K562 (cell line): ENCODE measurements around the gene PIP4K2A. TPM values are rescaled to one million over a fixed set of nuclear protein-coding genes. Genes with fewer than 3 reads are reported as not detected.

ENCODE experiments used
- ATAC-seq: fragments of 200-7000 bp; cut with Tn5 transposase; 3 replicates; pipeline ENCODE4 v1.9.1; 2020; ENCODE audit warnings: moderate library complexity
- BruUV-seq: library from RNA; stranded (reverse); fragments of 400-500 nt; replicated peaks from 2 replicates; lab custom pipeline; 2021; lab: Mats Ljungman, UMichigan
- CTCF ChIA-PET: fragments of 300-600 bp; formaldehyde crosslinking; extraction: SDS; loops from one replicate; lab custom pipeline; 2021; ENCODE audit warnings: low intra/inter-chr PET ratio; lab: Yijun Ruan, JAX
- POLR2A ChIA-PET: fragments of 300-600, 350-650 bp; sonication (Branson Sonifier 250); formaldehyde crosslinking; extraction: SDS; loops from one replicate; lab custom pipeline; 2021; ENCODE audit warnings: antibody characterized with exemption, inconsistent platforms; lab: Yijun Ruan, JAX
- DNase-seq, 4 experiments: peaks; one replicate each; pipeline versions ENCODE4 v3.0.0 to v3.0.0-alpha.2; 2011 to 2018; ENCODE audit warnings: low spot score in 3 of 4, mixed read lengths in 3 of 4; ENCODE audit errors: extremely low read depth in 1 of 4
- FAIRE-seq: peaks from 2 replicates; lab custom pipeline; 2011; peaks lifted over from hg19 to GRCh38; lab: Jason Lieb, UNC
- H2AFZ ChIP-seq: 2 replicates; pipeline ENCODE4 v1.6.0; 2011; ENCODE audit warnings: low read depth, low read length, control low read depth, inconsistent platforms
- H3K27ac ChIP-seq: fragments of 200-600 bp; 3 replicates; pipeline ENCODE4 v1.8.0; 2011; ENCODE audit warnings: low read depth, mild to moderate bottlenecking, control low read depth, inconsistent platforms, low read length, moderate library complexity, mixed read lengths; ENCODE audit errors: extremely low read depth
- H3K27me3 ChIP-seq, 2 experiments: fragments of 300-600 bp in 1 of 2; 2 replicates in 1 of 2; 3 replicates in 1 of 2; pipeline versions ENCODE4 v1.6.0 to v1.8.0; 2011; ENCODE audit warnings: inconsistent platforms in 2 of 2, low read length in 2 of 2, mild to moderate bottlenecking in 1 of 2, mixed read lengths in 1 of 2, moderate library complexity in 1 of 2; ENCODE audit not compliant: control insufficient read depth in 2 of 2, insufficient read depth in 2 of 2
- H3K36me3 ChIP-seq: fragments of 300-600 bp; 3 replicates; pipeline ENCODE4 v1.8.0; 2011; ENCODE audit warnings: mild to moderate bottlenecking, low read length, inconsistent platforms; ENCODE audit not compliant: control insufficient read depth, insufficient read depth
- H3K4me1 ChIP-seq, 2 experiments: fragments of 200-600 bp in 1 of 2; replicated peaks in 1 of 2; 2 replicates in 1 of 2; 3 replicates in 1 of 2; pipeline versions ENCODE4 v1.5.1 to v1.8.0; 2011; ENCODE audit warnings: inconsistent platforms in 2 of 2, low read length in 2 of 2, mild to moderate bottlenecking in 1 of 2, mixed read lengths in 1 of 2, moderate library complexity in 1 of 2; ENCODE audit not compliant: control insufficient read depth in 2 of 2, insufficient read depth in 2 of 2
- H3K4me2 ChIP-seq: 2 replicates; pipeline ENCODE4 v1.6.1; 2011; ENCODE audit warnings: low read length, control low read depth, inconsistent platforms, mixed read lengths; ENCODE audit not compliant: insufficient read depth
- H3K4me3 ChIP-seq: fragments of 200-600 bp; sonication (generic), shearing (Covaris generic); 2 replicates; pipeline ENCODE4 v1.5.1; 2016; ENCODE audit warnings: control low read depth, inconsistent platforms
- H3K79me2 ChIP-seq: fragments of 200-600 bp; 3 replicates; pipeline ENCODE4 v1.8.0; 2011; ENCODE audit warnings: low read length, inconsistent platforms; ENCODE audit not compliant: control insufficient read depth, insufficient read depth
- H3K9ac ChIP-seq, 2 experiments: 2 replicates each; pipeline versions ENCODE4 v1.6.0 to v1.6.1; 2011; ENCODE audit warnings: low read depth in 2 of 2, low read length in 2 of 2, control low read depth in 1 of 2, inconsistent platforms in 1 of 2, mild to moderate bottlenecking in 1 of 2, mixed read lengths in 1 of 2; ENCODE audit not compliant: insufficient read depth in 1 of 2
- H3K9me1 ChIP-seq: one replicate; pipeline ENCODE4 v1.6.0; 2011; ENCODE audit warnings: inconsistent platforms, mild to moderate bottlenecking, low read length, moderate library complexity; ENCODE audit not compliant: control insufficient read depth, insufficient read depth
- H3K9me3 ChIP-seq: replicated peaks from 2 replicates; pipeline ENCODE4 v1.5.1; 2011; ENCODE audit warnings: low read depth, low read length, inconsistent platforms; ENCODE audit not compliant: control insufficient read depth, insufficient read depth
- H4K20me1 ChIP-seq: replicated peaks from 2 replicates; pipeline ENCODE4 v1.6.1; 2011; ENCODE audit warnings: low read length, inconsistent platforms, mixed read lengths; ENCODE audit not compliant: control insufficient read depth, insufficient read depth
- FOSL1 ChIP-seq: fragments of 200-800 bp; sonication (Bioruptor generic); conservative IDR thresholded peaks from 2 replicates; pipeline ENCODE4 v1.6.1; 2016; ENCODE audit warnings: missing genetic modification characterization, missing compliant biosample characterization
- HNRNPLL ChIP-seq: fragments of 200-400 bp; formaldehyde crosslinking; IDR thresholded peaks from 2 replicates; pipeline ENCODE4 v1.6.1; 2017; ENCODE audit warnings: low read length, low read depth, mild to moderate bottlenecking; ENCODE audit not compliant: poor library complexity, severe bottlenecking
- JUND ChIP-seq, 2 experiments: IDR thresholded peaks; 2 replicates in 1 of 2; 3 replicates in 1 of 2; pipeline ENCODE4 v1.6.1; 2011; ENCODE audit warnings: borderline replicate concordance in 2 of 2, low read depth in 2 of 2, low read length in 2 of 2, improper control_type of control experiment in 1 of 2, missing biosample characterization in 1 of 2, missing genetic modification characterization in 1 of 2, missing genetic modification reagents in 1 of 2
- KDM1A ChIP-seq, 2 experiments: fragments of 450-650 bp; IDR thresholded peaks; 2 replicates each; pipeline ENCODE4 v1.6.1; 2016; ENCODE audit warnings: mild to moderate bottlenecking in 2 of 2
- MAFF ChIP-seq: IDR thresholded peaks from 2 replicates; pipeline ENCODE4 v1.6.1; 2012; ENCODE audit warnings: low read length, improper control_type of control experiment
- POLR2AphosphoS2 ChIP-seq: IDR thresholded peaks from 2 replicates; pipeline ENCODE4 v1.6.1; 2012; ENCODE audit warnings: low read length, improper control_type of control experiment
- RCOR1 ChIP-seq, 2 experiments: IDR thresholded peaks; 2 replicates each; pipeline ENCODE4 v1.6.1; 2012; ENCODE audit warnings: low read depth in 2 of 2, low read length in 2 of 2, borderline replicate concordance in 1 of 2, improper control_type of control experiment in 1 of 2
- RFX1 ChIP-seq: fragments of 450-650 bp; IDR thresholded peaks from 2 replicates; pipeline ENCODE4 v1.6.1; 2016; ENCODE audit warnings: mild to moderate bottlenecking, moderate library complexity
- SIN3B ChIP-seq: fragments of 450-650 bp; IDR thresholded peaks from 2 replicates; pipeline ENCODE4 v1.6.1; 2017; ENCODE audit warnings: low read depth, mild to moderate bottlenecking, moderate library complexity
- SOX6 ChIP-seq: fragments of 450-650 bp; IDR thresholded peaks from 2 replicates; pipeline ENCODE4 v1.6.1; 2014; ENCODE audit warnings: mild to moderate bottlenecking
- TCF7L2 ChIP-seq: fragments of 150-350 bp; IDR thresholded peaks from 2 replicates; pipeline ENCODE4 v1.6.1; 2016; ENCODE audit warnings: low read depth, mild to moderate bottlenecking, low read length, moderate library complexity
- WGBS: fragments of 100-300 bp; shearing (Covaris generic); methylation state at CpG from one replicate; pipeline ENCODE4 v1.1.6; 2016; ENCODE audit warnings: low coverage, mixed read lengths; ENCODE audit not compliant: insufficient coverage; ENCODE audit errors: missing lambda C conversion rate; 5-methylcytosine and 5-hydroxymethylcytosine counted together
- in situ Hi-C: fragments of 300-500 bp; cut with MboI; formaldehyde crosslinking; loops from 4 replicates; pipeline ENCODE4 v1.15.0; 2018; ENCODE audit warnings: inconsistent platforms, mixed read lengths
- intact Hi-C: fragments of 100-400 bp; cut with micrococcal nuclease; formaldehyde crosslinking; loops from 2 replicates; pipeline ENCODE4 v1.14.2; 2022
- polyA plus RNA-seq, 8 experiments: library from polyadenylated mRNA; depleted of rRNA in 4 of 8; stranded (reverse) in 5 of 8; unstranded in 3 of 8; fragments of >200 nt; fragmentation: Nextera tagmentation in 2 of 8; fragmentation: Illumina TruSeq in 1 of 8; extraction: Ambion mirVana in 2 of 8; extraction: Trizol in 1 of 8; gene quantifications; 2 replicates each; pipeline versions ENCODE4 v1.2.1 to v1.2.3, GENCODE V29; 2011 to 2014; ENCODE audit warnings: inconsistent platforms in 1 of 8, missing spikeins in 1 of 8
- total RNA-seq, 7 experiments: library from RNA; depleted of rRNA in 6 of 7; stranded (reverse); fragments of >200 nt in 6 of 7; fragmentation: Illumina TruSeq in 2 of 7; extraction: Trizol in 2 of 7; gene quantifications; 2 replicates each; pipeline versions ENCODE4 v1.2.1 to v1.2.3, GENCODE V29; 2011 to 2021; ENCODE audit warnings: low replicate concordance in 1 of 7
- TF ChIP-seq, protein P1 (sequence below), 2 experiments: fragments of 450-650 bp in 1 of 2; sonication (generic) in 1 of 2; formaldehyde crosslinking in 1 of 2; IDR thresholded peaks in 1 of 2; conservative IDR thresholded peaks in 1 of 2; 2 replicates each; pipeline versions ENCODE4 v1.6.1 to v1.8.1; 2016 to 2023; ENCODE audit warnings: mild to moderate bottlenecking in 2 of 2, moderate library complexity in 2 of 2, inconsistent platforms in 1 of 2, missing genetic modification reagents in 1 of 2
- TF ChIP-seq, protein P2 (sequence below), 2 experiments: IDR thresholded peaks; 2 replicates each; pipeline ENCODE4 v1.6.1; 2011; ENCODE audit warnings: borderline replicate concordance in 1 of 2, control low read depth in 1 of 2, low read depth in 1 of 2, low read length in 1 of 2, mild to moderate bottlenecking in 1 of 2, mixed read lengths in 1 of 2, moderate library complexity in 1 of 2; ENCODE audit not compliant: insufficient read depth in 1 of 2, insufficient read length in 1 of 2, poor library complexity in 1 of 2, severe bottlenecking in 1 of 2; ENCODE audit errors: extremely low read depth in 1 of 2

PIP4K2A gene
- total and polyA plus RNA-seq, 9 of the 15 experiments (the other 6 are each of a cell fraction or from before 2014, with no cell fraction given): 35.6 to 117 (median 71.9) TPM

DNA sequence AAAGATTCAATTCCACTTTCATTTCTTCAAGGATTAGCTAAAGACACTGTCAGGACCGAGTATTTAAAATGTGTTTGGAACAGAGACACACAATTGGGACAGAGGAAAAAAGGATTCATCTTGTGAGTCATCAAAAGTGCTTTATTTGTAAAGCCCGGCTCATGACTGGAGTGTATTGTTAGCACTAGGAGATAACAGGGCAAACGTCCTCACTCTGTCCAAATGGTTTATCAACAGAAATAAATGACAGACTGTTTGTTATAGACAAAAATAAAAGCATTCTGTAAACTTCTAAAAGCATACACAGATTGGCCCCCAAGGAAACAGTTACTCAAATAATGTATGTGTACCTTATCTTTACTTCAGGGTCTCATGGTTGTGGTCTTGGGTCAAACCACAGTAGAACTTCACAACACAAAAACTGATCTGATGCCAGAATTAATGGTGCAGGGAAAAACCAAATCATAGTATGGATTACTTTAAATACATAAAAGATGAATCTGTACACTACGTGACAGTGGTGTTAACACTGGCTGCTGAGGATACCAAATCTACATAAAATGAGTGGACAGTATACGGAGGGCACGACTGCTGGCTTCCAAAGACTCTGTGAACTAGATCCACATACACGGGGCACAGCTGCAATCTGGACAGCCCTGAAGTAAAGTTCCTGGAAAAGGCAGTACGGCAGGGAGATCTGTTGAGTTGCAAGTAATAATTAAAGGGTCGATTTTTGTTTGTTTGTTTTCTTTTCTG lies 179.4 kb downstream of the PIP4K2A start:
- Histone ChIP-seq H2AFZ (no peak overlapping the region), H3K9ac (no peak overlapping the region), H3K4me3 (no peak overlapping the region), H3K9me1 (no peaks in the 10 kb centered on the region), H3K27ac (no peak overlapping the region), H3K9me3 (no peaks in the 10 kb centered on the region)
- in situ Hi-C loops: no loop called here
- no peak for DNase-seq
- 46% methylated on average over 9 of the region's 9 CpGs for WGBS
- TF ChIP-seq, protein P1, sequence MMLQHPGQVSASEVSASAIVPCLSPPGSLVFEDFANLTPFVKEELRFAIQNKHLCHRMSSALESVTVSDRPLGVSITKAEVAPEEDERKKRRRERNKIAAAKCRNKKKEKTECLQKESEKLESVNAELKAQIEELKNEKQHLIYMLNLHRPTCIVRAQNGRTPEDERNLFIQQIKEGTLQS (IDR thresholded peaks at IDR 0.05): 0 out of 2 replicates have a peak, but pooled peaks have one; percentile 52
- TF ChIP-seq, protein P1 (CRISPR knock-in tag; conservative IDR thresholded peaks at IDR 0.05): no peak
- no peak for TF ChIP-seq TCF7L2
- peak; percentile 58 for TF ChIP-seq SOX6
- TF ChIP-seq, protein P2, sequence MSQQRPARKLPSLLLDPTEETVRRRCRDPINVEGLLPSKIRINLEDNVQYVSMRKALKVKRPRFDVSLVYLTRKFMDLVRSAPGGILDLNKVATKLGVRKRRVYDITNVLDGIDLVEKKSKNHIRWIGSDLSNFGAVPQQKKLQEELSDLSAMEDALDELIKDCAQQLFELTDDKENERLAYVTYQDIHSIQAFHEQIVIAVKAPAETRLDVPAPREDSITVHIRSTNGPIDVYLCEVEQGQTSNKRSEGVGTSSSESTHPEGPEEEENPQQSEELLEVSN (IDR thresholded peaks at IDR 0.05; ENCODE audit: borderline replicate concordance in 1 of 2, extremely low read depth in 1 of 2, insufficient read depth in 1 of 2, insufficient read length in 1 of 2, low read depth in 1 of 2, low read length in 1 of 2, poor library complexity in 1 of 2, severe bottlenecking in 1 of 2): no peak
- peak; percentile 77 to 84 for TF ChIP-seq KDM1A (IDR thresholded peaks at IDR 0.05)
- no peak for TF ChIP-seq RFX1
- TF ChIP-seq FOSL1 (tag): peak; percentile 74
- TF ChIP-seq HNRNPLL: no peak
- 0 out of 4 replicates have a peak, but pooled peaks of 1 of the 2 experiments have one; percentile 29 for TF ChIP-seq RCOR1 (IDR thresholded peaks at IDR 0.05; ENCODE audit: borderline replicate concordance in 1 of 2, low read depth in 2 of 2, low read length in 2 of 2)
- TF ChIP-seq POLR2AphosphoS2: peak; percentile 68; the same call in 1 of the 2 replicates
- TF ChIP-seq SIN3B: no peak
- peak; percentile 36; the same call in 1 of the 2 replicates for TF ChIP-seq JUND (IDR thresholded peaks at IDR 0.05; ENCODE audit: borderline replicate concordance, low read depth, low read length)
- peak; percentile 19; the same call in 1 of the 3 replicates for TF ChIP-seq JUND (tag; IDR thresholded peaks at IDR 0.05; ENCODE audit: borderline replicate concordance, low read depth, low read length)
- TF ChIP-seq MAFF: no peak
- TF ChIP-seq, all 486 proteins: peak for 7
- Histone ChIP-seq H3K4me1 (no peaks in the 10 kb centered on the region), H3K79me2 (no peaks in the 10 kb centered on the region), H3K27me3 (no peaks in the 10 kb centered on the region), H3K36me3 (peaks cover 45% of the 10 kb centered on the region; the same call in 2 of the 3 replicates), H3K4me2 (no peak overlapping the region), H4K20me1 (no peaks in the 10 kb centered on the region)
- intact Hi-C loops: loop anchor here (5.0 to 10.0 kb wide), 2 partner anchors 280 to 543 kb away; no protein-coding TSS in a partner anchor
- TSS peak; percentile 25 for BruUV-seq
- FAIRE-seq: no peak
- ChIA-PET POLR2A (interaction anchor here (1.2 kb wide), 1 partner anchor 89 kb away, joined by 3 read pairs; no protein-coding TSS in a partner anchor), CTCF (no interaction called here)
- ATAC-seq: no peak; the same call in 2 of the 3 replicates
